NCI-H1417 treated with DMSO at 0.1 percent for 48 hours (cell line): ENCODE measurements around the gene RBM22.
"Not testable (repeated sequence)": the region's sequence is repeated elsewhere in the genome, so short reads cannot be mapped to it uniquely, and the experiment has no call there.

Experiments
- DNase-seq: peaks from one replicate; lab custom pipeline; 2025; lab: John Stamatoyannopoulos, UW

The RBM22 gene

DNA sequence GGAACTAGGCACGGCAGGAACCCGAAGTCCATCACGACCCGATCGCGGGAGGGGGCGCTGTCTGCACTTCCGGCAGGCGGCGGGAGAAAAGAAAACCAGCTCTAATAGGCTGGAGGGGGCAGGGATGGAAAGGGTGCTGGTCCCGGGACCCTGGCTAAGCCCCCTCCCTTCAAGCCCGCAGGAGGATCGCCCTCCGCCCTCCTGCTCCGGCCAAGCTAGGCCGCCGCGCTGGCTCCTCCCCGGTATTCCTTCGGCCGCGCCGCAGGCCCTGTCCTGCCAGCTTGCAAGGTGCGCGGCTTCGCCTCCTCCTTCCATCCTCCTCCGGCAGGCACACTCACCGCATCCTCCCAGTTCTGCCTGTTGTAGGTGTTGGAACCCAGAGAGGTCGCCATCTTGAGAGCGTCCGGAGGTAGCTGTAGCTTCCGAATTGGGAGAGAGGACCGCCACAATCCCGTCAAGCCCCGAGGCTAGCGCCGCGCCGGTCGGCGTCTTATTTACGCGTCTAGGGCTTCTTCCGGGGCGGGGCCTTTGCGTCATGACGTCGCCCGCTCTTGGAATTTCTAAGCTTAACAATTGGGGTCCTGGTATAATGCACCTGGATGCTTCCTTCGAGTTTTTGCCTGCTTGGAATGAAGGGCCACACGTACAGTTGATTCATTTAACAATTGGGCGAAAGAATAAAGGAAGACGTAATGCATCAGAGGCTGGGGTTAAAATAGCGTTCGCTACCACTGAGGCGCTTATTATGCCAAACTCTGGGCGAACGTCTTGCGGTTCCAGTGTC, at the start of gene RBM22:
Gene RBM22 (minus strand): TSS at position 469 of the 784 bp plus-strand sequence. CDS start 77 bp downstream, at position 392.
- no peak for DNase-seq

GRCh38 chr5:150750469-150750868, 49.6 kb upstream of the RBM22 start:
- no peak for DNase-seq

- DNase-seq, result not testable (repeated sequence)
Measured at GRCh38 chr5:150743142-150743488, 42.3 kb upstream of the RBM22 start.

- not testable (repeated sequence) for DNase-seq
Measured at GRCh38 chr5:150742455-150743141, 41.7 kb upstream of the RBM22 start.

DNA sequence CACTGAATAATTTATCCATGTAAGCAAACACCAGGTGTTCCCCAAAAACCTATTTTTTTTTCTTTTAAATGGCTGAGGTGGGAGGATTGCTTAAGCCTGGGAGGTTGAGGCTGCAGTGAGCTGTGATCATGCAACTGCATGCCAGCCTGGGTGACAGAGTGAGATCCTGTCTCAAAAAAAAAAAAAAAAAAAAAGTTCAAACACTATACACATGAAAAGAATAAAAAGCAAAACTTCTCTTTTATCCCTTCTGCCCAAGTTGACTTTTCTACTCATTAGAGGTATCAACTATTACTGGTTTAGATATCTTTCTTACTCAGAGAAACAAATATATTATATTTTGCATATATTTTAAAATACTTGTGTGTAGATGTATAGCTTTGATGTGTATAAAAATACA, 40.1 kb upstream of the RBM22 start:
- no peak for DNase-seq

DNA sequence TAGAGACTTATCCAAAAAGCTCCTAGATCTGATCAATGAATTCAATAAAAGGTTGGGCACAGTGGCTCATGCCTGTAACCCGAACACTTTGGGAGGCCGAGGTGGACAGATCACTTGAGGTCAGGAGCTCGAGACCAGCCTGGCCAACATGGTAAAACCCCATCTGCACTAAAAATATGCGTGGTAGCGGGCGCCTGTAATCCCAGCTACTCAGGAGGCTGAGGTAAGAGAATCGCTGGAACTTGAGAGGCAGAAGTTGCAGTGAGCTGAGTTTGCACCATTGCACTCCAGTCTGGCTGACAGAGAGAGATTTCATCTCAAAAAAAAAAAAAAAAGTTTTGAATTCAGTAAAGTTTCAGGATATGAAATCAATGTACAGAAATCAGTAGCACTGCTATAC, 38.0 kb upstream of the RBM22 start:
- DNase-seq, result no peak

DNA sequence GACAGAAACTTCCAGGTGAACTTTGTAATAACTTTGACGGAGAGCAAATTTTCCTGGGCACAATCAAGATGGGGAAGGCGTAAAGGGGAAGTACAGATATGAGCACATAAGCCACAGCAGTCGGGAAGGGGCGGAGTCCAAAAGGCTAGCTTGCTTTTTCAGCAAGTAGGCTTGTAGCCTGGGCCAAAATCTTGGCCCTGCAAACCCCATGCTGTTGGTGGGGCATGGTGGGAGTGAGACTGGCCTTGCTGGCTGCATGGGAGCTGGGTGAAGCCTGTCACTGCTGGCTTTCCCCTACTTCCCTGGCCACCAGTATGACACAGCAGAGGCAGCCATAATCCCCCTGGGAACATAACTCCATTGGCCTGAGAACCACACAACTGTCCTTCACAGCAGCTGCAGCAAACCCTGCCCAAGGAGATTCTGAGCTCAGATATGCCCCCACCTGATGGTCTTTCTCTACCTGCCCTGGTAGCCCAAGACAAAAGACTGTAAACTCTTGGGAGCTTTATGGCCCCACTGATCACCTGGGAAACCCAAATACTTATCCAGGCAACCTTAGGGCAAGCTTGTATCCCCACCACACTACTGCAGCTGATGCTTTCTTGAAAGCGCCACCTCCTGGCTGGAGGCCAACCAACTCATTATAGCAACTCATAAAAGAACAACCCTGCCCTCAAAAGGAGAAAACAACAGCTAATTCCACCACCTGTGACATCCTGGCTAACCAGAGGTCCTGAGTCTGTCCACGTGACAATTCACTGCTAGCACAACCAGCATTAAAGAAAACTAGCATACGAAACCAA, 33.9 kb upstream of the RBM22 start:
- no peak for DNase-seq

DNA sequence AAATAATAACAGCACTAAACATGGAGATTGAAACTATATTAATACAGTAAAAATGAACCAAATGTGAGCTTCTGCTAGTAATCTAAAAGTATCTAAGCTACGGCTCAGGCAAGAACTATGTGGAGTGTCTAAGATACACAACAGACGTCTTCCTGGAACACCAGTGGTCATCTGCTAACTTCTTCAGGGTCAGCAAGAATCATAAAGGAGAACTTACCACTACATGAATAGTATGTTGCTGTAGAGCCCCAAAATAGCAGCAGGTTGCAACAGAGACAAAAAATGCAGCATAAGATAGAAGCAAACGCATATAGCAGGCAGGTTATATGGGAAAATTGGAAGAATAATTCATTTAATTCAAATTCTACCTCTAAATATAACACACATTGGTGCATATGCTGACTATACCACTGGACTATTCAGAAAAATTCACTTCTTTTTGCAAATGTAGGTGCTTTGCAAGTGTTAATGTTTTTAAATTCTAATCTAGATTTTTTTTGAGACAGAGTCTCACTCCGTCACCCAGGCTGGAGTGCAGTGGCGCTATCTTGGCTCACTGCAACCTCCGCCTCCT, 30.9 kb upstream of the RBM22 start:
- DNase-seq, result no peak

- no peak for DNase-seq
Measured at GRCh38 chr5:150729859-150730258, 29.0 kb upstream of the RBM22 start.

GRCh38 chr5:150723845-150724244, 23.0 kb upstream of the RBM22 start:
- no peak for DNase-seq

- DNase-seq, result no peak
Measured at GRCh38 chr5:150710165-150710564, 9.3 kb upstream of the RBM22 start.

- no peak for DNase-seq
Measured at GRCh38 chr5:150706776-150707390, 6.0 kb upstream of the RBM22 start.

DNA sequence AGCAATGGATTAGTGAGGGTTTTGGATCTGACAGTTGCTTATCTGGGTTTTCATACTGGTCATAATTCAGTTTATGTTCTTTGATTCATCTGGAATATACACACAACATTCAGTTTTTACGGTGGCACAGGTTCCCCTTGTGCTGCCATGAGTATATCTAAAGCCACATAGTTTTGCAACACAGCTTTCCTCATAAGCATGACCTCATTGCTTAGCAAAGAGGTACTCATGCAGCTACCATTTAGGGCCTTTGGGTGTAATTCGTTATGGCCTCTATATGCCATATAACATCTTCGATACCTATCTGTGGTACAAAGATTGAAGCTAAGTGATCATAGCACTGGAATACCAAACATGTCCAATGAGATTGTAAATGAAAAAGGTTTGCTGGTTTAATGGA, 2.9 kb upstream of the RBM22 start:
- DNase-seq, result no peak

- no peak for DNase-seq
Measured at GRCh38 chr5:150700246-150700593, 642 bp downstream of the RBM22 start.

GRCh38 chr5:150694612-150695011, 6.2 kb downstream of the RBM22 start:
- no peak for DNase-seq

- no peak for DNase-seq
Measured at GRCh38 chr5:150692276-150692675, 8.6 kb downstream of the RBM22 start.

GRCh38 chr5:150690760-150691159, 10.1 kb downstream of the RBM22 start:
- DNase-seq, result no peak

GRCh38 chr5:150689120-150689519, 11.7 kb downstream of the RBM22 start:
- no peak for DNase-seq

- DNase-seq, result no peak
Measured at GRCh38 chr5:150676578-150676977, 24.3 kb downstream of the RBM22 start.

DNA sequence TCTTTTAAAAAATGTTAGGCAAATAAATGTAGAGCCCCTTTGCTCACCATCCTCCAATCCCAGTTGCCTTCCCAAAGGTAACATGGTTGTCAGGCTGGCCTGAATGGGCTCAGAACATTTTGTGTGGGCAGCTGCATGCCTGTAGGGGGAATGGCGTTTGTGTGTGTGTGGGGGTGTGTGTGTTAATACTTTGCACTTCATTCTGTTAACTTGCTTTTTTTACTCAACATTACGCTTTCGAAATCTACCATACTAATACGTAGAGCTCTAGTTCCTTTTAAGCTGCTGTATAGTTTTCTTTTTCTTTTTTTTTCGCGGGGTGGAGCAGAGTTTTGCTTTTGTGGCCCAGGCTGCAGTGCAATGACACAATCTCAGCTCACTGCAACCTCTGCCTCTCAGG, 25.8 kb downstream of the RBM22 start:
- no peak for DNase-seq

DNA sequence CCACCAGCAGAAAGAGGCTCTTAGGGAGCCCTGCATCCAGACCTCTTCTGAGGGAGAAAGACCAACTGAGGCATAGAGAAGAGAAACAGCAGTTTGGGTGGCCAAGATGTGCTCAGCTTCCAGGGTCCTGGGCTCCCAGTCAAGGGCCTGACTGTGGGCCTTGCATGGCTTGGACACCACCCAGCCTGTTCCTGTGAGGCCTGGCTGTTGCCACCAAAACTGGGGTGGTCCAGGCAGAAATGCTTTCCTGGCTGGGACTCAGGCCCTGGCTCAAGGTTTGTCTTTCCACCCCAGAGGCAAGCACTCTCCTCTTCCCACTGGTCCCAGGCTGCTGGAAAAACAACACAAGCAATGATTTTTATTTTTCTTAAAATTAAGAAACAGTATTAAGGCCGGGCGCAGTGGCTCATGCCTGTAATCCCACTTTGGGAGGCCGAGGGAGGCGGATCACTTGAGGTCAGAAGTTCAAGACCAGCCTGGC, 26.5 kb downstream of the RBM22 start:
- DNase-seq, result no peak

DNA sequence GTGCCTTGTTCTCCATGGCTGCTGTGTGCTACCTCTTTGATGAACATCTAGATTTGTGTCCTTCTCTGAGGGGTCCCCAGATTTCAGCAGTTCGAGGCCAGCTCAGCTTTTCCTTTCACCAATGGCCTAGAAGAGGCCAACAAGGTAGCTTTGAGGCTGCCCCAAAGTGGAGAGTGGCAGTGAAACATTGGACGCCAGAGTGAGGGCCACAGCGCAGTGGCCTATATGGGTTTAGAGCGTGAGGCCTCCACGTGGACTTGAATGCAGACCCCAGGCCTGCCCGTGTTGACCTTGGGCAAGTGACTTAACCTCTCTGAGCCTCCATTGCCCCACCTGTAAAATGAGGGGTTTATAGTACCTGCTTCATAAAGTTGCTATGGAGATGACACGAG, 28.0 kb downstream of the RBM22 start:
- DNase-seq, result no peak
